Measurements from ENCODE around the gene MYH15.

- no peak for TF ChIP-seq GATA2 (IDR thresholded peaks at IDR 0.05; ENCODE audit: low read depth, low read length)
- TF ChIP-seq GATA3 (IDR thresholded peaks at IDR 0.05; ENCODE audit: low read depth, low read length), result no peak
Observed at GRCh38 chr3:108430540-108430939, 79.9 kb downstream of the MYH15 start.
